ENCODE results near the gene GPC6.
"Not testable (repeated sequence)": the region's sequence is repeated elsewhere in the genome, so short reads cannot be mapped to it uniquely, and the experiment has no call there.

DNA sequence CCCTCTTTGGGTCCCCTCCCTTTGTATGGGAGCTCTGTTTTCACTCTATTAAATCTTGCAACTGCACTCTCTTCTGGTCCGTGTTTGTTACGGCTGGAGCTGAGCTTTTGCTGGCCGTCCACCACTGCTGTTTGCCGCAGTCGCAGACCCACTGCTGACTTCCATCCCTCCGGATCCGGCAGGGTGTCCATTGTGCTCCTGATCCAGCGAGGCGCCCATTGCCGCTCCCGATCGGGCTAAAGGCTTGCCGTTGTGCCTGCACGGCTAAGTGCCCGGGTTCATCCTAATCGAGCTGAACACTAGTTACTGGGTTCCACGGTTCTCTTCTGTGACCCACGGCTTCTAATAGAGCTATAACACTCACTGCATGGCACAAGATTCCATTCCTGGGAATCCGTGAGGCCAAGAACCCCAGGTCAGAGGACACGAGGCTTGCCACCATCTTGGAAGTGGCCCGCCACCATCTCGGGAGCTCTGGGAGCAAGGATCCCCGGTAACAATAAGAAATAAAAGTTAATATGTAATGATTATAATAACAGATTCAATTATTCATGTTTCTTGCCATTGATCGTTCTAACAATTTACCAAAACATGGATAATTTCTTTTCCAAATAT is 19.7 kb upstream of the GPC6 start:
- TF ChIP-seq, protein P1, sequence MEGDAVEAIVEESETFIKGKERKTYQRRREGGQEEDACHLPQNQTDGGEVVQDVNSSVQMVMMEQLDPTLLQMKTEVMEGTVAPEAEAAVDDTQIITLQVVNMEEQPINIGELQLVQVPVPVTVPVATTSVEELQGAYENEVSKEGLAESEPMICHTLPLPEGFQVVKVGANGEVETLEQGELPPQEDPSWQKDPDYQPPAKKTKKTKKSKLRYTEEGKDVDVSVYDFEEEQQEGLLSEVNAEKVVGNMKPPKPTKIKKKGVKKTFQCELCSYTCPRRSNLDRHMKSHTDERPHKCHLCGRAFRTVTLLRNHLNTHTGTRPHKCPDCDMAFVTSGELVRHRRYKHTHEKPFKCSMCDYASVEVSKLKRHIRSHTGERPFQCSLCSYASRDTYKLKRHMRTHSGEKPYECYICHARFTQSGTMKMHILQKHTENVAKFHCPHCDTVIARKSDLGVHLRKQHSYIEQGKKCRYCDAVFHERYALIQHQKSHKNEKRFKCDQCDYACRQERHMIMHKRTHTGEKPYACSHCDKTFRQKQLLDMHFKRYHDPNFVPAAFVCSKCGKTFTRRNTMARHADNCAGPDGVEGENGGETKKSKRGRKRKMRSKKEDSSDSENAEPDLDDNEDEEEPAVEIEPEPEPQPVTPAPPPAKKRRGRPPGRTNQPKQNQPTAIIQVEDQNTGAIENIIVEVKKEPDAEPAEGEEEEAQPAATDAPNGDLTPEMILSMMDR (IDR thresholded peaks at IDR 0.05): not testable (repeated sequence)
- not testable (repeated sequence) for TF ChIP-seq POLR2AphosphoS5, POLR2A (IDR thresholded peaks at IDR 0.05)
